Activated CD4-positive, alpha-beta T cell treated with anti-CD3 and anti-CD28 coated beads, Interleukin-2, amount 50 U/mL, for 16 hours (primary cell): ENCODE measurements around the gene HDAC8.
"Not testable (repeated sequence)": the region's sequence is repeated elsewhere in the genome, so short reads cannot be mapped to it uniquely, and the experiment has no call there.

ENCODE experiments used
- DNase-seq: peaks from one replicate; pipeline ENCODE4 v3.0.0-alpha.2; 2020

Gene HDAC8

DNA sequence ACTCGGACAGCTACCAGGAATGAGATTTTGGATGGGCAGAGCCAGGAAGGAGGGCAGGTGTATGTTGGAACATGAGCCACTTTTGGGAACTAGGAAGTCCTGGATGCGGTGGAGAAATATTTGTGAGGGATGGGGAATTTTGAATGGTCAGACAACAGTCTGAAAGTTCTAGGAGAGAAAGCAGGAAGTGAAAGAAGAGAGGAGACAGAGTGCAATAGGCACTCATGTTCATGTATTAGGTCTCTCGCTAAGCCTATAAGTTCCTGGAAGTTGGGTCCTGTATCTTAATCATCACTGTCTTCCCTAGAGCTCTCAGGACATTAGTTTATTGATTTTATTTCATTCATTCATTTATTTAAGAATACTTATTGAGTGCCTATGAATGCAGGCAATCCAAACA lies 201.2 kb downstream of the HDAC8 start:
- DNase-seq: no peak

DNA sequence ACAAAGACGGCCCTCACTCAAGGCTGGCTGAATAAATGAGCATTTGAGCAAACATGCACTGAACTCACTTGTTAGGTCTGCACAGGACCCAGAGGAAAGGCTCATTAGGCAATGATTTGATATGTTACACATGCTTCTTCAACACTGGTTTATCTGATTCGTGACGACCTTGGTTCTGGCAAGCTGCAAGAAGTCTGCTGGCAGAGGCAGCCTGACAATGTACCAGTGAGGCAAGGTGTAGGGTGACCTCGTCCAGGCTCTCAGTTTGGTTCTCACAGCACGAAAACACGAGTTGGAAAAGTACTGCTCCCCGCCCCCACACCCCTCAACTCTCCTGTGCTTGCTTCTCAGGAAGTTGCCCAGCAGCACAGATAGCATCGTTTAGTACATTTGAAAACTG lies 203.8 kb downstream of the HDAC8 start:
- DNase-seq: no peak

DNA sequence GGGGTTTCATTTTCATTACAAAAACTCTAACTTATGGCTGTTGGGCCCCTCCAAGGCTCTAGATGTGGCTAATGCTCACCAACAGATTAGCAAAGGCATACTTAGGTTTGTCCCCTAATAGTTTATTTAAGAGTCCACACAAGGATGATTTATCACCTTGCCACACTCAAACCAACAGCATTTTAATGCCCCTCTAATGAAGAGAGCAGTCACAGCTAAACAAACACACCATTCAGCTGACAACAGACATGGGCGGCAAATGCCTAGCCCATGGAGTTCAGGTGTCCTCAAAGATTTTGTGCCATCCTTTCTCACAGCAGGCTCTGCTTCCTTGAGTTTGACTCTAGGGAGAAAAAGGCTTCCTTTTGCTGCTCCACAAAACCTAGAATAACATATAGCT lies 205.1 kb downstream of the HDAC8 start:
- DNase-seq: no peak

DNA sequence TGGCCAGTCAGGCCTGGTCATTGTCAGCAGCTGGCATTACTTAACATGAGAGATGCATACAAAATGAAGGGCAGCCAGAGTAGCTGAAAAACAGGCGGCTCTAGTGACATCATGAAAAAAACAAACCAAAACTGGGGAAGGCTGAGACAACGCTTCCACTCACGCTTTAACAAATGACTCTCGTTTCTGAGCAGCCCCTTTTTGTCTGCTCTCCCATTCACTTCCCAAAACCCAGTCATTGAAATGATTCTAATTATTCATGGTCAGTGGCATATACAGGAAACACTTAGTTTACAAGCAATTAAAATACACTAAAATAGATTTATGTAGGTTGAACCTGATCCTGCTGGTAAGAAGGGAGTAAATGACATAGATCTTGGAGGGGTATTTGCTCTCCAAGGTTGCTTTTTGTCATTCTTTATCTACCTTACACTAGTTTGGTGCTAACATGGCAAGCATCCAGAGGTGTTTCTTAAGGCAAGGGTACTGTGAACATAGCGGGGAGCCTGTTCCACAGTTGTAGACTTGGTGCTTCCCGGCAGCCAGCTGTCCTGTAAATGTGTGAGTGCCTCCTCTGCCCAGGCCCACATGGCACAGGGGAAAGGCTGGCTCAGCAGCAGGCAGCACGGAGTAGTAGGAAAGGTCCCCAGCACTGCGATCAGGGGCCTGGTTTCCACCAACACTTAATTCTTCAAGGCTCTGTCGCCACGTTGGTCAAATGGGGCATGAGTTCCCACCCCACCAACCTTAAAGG lies 205.8 kb downstream of the HDAC8 start:
- no peak for DNase-seq

DNA sequence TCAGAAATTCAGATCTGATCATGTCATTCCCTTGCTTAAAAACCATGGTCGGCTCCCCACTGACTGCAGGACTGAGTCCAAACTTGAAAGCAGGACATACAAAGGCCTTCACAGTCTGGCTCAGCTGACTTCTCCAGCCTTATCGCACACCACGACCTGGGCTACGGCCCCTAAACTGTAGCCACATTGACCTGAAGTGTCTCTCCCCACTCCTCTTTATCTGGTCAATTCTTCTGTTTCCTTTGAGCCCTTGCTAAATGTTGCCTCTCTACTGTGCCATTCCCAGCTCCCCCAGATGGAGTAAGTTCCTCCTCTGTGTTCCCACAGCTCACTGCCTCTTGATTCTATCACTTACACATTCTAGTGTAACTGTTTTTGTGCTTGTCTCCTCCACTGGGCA lies 206.5 kb downstream of the HDAC8 start:
- no peak for DNase-seq

DNA sequence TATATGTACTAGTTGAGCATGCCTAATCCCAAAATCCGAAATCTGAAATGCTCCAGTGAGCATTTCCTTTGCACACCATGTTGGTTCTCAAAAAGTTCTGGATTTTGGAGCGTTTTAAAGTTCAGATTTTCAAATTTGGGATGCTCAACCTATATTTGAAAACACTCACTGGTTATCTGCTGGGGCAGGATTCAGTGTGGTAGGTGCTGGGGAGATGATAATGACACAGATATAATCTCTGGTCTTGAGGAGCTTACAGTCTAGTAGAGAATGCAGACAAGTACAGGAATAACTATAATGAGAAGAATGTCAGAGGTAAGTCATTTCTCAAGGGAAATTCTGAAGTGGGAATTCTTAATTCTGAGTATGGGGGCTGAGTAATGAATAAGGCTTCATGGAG lies 207.5 kb downstream of the HDAC8 start:
- no peak for DNase-seq

DNA sequence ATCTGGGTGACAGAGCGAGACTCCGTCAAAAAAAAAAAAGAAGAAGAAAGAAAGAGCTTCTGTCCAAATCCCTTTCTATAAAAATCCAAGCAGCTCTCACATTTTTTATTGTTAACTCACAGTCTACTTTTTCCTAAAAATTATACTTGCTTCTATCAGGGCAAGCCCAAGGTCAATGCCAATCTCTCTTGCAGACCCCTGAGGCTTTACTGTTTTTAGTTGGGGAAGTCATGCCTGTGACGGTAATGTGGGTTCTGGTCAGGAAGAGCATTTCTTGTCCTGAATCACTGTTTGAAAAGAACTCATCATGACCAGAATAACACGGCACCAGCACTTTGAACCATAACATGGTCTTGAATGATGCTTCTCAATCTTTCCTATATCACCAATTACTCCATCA lies 212.3 kb downstream of the HDAC8 start:
- no peak for DNase-seq

DNA sequence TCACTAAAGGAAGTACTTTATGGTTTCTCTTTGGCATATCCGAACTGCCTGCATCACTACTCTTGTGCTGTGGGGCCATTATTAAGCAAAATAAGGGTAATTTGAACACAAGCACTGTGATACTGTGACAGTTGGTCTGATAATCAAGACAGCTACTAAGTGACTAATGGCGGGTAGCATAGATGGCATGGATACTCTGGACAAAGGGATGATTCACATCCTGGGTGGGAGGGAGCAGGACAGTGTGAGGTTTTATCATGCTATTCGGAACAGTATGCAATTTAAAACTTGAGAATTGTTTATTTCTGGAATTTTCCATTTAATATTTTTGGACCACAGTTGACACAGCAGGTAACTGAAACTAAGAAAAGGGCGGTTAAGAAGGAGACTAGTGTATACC lies 214.3 kb downstream of the HDAC8 start:
- no peak for DNase-seq

DNA sequence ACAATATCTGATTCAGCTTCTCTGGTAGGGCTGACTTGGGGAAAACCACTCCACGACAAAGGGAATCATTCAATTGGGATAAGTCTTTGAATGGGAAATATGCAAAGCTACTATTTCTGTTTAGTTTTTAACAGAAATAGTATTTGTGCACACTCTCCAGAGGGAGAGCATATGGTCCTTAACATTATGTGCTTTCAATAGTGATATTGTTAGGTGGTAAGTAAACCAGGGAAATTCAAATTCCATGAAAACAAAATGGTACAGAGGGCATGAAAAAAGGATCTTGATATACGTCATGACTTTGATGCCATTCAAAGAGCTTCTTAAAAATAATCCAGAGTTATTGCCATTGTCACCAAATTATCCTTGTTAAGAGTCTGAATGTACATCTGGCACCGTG lies 219.9 kb downstream of the HDAC8 start:
- no peak for DNase-seq

DNA sequence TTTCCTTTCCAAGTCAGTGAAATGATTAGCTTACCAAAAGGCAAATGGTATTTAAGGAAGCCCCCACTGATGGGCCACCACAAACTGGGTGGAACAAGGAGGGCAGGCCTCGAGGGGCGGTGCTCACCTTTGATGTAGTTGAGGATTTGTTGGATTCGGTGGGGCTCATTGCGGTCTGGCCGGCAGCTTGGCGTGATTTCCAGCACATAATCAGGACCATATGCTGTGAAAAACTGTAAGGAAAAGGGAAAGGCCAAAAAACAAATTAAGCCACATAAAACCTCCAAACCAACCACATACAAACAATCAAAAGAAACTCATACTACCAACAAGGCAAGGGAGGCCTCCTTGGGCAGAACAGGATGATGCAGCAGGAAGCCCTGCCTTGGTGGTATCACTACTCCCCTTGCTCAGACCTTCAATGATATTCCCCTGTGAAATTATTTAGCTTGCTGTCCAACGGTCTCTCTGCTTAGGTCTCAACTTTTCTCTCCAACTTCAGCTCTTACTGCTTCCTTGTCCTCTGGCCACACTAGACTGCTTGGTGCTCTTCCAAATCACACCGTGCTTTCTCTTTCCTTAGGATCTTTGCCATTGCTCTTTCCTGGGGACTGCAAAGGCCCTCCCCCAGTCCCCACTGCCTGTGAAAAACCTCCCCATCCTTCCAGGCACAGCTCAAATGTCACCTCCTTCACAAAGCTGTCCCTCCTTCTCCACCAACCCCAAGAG lies 220.9 kb downstream of the HDAC8 start:
- DNase-seq: no peak

DNA sequence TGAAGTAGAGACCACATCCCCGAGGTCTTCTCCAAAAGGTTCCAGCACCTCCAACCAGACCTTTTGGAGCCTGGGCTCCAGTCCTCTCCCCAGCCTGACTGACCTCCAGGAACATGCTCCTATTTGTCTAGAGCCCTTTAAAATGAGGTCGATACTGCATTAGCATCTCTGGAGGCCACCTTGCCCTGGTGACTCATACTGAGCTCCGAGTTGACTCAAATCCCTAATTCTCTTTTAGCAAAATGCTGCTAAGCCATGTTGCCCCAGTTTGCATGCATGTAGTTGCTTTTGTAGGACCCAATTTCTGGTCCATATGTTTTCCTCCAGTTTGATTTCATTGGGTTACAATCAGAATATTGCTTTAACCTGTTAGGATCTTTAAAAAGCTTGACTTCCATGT lies 223.5 kb downstream of the HDAC8 start:
- DNase-seq: peak; percentile 86

DNA sequence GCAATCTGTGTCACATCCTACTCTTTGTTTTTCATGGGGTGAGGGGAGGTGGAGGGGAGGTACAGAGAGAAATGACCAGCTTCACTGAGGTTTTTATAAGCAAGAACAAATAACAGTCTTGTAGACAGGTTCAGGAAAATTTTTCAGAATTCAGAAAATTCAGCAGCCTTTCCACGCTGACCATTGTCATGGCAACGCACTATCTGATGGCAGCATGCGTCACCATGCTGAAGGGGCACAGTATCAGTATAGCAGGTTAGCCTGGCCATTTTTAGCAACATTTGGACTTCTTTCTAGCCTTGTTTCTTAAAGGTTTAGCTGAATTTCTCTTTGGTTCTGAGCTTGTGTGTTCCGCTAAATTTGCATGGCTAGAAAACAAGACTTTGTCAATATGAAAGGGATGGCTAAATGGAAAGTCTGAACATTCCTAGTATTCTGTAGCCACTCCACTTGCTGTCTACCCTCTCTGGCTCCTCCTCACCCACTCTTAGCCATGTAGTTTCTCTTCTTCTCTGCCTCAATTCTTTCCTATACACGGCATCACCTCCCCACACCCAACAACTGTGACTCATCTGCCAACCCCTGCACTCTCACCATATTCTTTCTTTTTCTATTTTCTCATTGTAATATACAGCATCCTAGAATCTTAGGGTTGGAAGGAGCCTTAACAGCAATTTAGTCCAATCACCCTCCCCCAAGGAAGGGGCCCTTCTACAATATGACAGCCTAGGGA lies 224.2 kb downstream of the HDAC8 start:
- peak; percentile 71 for DNase-seq

DNA sequence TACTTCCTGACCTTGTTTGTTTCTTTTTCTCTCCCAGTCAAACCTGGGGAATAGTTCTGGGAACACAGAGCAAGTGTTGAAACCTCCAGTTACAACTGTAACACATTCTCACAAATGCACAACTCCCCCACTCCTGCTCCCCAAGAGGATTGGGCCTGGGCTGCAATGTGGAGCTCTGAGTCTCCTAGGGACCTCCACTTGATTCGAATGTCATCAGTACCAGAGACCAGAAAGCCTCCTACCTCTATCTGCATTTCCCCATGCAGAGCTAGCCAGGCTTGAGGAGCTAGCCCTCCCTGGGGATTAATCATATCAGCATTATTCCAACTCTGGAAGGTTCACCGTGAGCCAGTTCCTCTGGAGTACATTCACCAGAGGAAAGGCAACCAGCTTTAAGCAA lies 225.3 kb downstream of the HDAC8 start:
- no peak for DNase-seq

DNA sequence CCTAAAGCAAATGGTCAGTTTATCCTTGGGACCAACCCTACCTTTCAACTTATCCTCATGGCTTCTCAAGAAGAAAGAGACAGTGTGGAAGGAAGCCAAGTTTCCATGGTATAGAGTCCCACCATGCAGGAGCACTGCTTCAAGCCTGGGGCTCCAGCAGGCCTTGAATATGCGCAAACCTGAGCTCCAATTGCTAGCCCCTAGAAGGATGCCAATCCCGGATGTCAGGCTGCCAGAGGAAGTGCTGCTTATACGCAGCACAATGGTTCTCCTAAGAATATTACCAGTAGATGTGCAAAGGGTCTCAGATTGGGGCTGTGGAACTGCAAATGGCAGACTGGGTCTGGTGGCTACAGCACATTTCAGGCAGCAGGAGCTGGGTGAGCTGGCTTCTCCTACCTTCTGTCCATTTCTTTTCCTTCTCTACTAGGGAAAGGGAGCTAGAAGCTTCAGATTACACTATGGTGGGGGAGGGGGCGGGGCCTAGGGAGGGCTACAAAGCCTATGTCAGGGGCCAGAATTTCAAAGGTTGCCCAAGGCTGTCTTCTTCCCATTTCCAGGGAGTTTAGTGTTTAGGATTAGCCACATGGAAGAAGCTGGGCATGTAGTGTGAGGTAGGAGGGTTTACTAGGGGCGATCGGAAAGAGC lies 226.2 kb downstream of the HDAC8 start:
- no peak for DNase-seq

DNA sequence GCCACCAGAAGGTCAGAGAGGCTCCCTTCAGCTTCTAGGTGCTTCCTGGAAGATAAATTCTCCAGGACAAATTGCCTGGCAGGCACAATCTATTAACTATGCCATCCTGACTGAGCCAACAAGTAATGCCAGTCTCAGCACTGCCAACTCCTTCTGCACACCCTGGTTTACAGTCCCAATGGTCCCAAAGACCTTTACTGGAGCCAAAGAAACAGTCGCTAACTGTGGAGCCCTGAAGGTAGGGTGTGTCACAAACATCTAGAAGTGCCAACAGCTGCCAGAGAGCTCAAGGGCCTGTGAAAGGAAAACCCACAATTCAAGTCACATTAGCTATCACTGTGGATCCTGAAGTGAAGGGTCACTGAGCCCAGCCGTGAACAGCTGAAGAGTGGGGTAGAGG lies 232.0 kb downstream of the HDAC8 start:
- DNase-seq: no peak

DNA sequence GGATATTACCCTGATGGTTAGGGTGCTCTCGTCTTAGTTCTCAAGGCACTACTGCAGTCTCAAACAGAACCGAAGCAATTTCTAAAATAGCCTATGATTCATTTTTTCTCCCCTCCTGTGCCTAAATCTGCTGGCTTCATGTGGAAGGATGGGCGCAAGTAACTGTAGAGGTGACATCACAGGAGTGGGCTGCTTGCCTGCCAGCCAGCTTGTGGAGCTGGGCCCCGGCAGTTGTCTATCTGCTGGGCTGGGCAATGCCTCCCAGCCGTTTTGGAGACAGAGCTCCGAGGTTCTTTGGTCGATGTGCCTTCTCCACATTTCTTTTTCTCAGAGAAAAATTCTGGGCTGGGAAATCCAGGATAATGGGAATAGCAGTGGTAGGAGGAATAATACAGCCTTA lies 232.6 kb downstream of the HDAC8 start:
- DNase-seq: no peak

DNA sequence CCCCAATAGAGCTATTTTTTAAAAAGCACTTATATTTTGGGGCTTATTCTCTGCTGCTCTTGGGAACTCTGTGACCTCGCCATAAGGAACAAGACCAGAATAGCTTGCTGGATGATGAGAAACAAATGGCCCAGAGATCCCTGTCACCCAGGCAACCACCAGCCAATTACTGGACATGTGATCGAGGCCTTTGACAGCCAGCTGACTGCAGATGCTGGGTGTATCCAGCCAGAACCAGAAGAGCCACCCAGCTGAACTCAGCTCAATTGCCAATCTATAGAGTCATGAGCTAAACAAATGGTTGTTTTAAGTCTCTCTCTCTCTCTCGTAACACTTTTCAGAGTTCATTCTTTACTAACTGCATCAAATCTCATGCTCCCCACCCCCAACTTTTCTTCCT lies 242.5 kb downstream of the HDAC8 start:
- no peak for DNase-seq

DNA sequence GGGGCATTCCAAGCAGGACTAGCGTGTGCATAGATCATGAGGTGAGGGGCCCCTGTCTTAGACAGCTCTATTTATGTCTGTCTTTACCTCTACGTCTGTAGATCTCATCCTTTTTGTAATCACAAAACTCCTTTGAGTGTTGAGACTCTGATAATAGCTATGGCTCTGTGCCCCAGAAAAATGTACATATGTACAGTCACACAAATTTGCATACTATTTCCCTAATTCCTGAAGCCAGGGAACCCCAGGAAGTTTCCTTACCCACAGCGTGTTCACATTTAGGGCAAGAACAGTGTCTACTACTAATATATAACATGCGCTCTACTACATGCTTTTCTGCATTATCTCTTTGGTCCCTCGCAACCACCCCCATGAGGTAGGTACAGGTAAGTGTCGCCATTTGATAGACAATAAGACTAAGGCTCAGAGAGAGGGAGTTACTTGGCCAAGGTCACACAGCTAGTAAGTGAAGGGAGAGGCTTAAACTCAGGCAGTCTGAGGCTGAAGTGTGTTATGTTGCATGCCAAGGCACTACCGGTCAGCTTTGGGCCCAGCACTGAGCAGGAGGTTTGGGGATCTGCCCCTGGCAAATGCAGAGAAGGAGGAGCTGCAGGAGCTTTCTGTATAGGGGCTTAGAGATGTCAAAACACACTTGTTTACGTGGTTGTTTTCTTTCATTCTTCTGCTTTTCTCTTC lies 245.9 kb downstream of the HDAC8 start:
- no peak for DNase-seq

DNA sequence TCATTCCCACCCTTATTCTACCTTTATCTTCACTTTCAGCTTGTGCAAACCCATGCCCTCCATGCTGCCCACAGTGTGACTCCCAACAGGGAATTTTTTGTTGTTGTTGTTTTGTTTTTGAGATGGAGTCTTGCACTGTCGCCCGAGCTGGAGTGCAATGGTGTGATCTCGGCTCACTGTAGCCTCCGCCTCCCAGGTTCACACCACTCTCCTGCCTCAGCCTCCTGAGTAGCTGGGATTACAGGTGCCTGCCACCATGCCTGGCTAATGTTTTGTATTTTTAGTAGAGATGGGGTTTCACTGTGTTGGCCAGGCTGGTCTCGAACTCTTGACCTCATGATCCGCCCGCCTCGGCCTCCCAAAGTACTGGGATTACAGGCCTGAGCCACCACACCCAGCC lies 253.0 kb downstream of the HDAC8 start:
- not testable (repeated sequence) for DNase-seq

DNA sequence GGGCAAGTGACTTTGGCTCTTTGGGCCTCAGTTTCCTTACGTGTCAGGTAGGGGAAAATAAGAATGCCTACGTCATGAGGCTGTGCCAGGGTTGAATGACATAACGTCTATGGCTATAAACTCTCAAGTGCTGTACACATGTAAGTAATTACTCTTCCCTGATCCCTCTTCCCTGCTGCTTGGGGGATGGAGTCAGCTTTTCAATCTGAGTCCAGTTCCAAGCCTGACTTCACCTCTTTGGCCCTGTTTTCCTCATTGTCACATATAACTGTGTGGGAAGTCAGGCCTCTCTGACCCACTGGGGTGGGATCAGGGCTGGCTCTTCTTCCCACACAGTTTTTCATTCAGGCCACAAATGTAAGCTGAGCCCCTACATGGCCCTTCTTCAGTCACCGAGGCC lies 255.5 kb downstream of the HDAC8 start:
- no peak for DNase-seq

DNA sequence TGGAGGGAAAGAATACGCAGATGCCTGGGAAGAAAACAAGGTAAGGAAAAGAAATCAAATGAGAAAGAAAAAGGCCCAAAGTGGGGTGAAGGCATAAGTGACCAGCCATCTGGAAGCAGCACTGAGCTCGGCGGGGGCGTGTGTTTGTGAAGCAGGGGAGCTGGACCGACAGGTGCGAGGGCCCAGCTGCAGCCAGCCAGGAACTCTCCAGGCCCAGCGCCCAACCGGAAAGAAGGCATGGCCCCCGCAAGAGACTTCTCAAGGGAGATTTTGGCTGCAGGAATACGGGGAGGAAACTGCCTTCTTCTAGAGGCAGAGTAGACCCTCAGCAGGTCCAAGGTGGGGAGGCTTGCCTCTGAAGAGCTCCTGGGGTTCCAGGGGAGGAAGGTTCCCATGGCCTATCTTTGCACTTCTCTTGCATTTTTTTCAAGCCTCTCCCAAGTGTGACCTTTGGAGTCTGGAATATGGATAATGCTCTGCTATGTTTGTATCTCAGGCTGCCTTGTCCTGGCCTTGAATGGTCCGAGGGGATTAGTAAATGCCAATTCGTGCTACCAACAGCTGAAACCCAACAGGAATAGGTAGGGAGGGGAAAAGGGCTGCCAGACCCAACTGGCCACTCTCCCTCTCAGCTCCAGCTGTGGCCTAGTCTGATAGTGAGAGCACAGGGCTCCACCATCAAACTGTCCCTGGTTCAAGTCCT lies 256.1 kb downstream of the HDAC8 start:
- DNase-seq: no peak

DNA sequence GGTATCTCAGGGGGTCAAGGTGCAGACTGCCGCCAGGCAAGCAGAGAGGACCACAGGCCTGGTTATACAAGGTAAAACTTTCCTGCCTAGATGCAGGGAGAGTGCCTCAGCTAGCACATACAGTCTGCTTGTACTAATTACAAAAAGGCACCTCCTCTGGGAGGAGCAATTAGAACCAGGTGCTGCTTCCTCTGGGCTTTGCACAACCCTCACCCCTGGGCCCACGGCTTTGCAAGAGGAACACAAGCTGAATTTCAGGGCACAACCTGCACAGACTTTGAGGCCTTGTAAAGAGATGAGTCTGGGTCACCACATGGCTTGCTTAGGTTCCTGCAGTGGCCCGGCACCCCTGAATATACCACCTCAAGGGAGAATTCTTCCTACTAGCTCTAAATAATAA lies 257.8 kb downstream of the HDAC8 start:
- DNase-seq: no peak
